ENCODE data around the gene PM20D2. TPM values are rescaled to one million over a fixed set of nuclear protein-coding genes. Genes with fewer than 3 reads are reported as not detected.

PM20D2 gene
- total RNA-seq, 2 donors from 2014 or later, result 10.0 to 11.8 TPM

- DNase-seq (no peak), ATAC-seq (peak; percentile 45)
- intact Hi-C loops (cut with DNase I, micrococcal nuclease), result no loop called here
These were observed 6.1 kb upstream of the PM20D2 start for GRCh38 chr6:89139509-89140346.

- peak; percentile 97 for ATAC-seq
- DNase-seq, result peak in 1 of 2 donors; percentile 16
- intact Hi-C loops (cut with DNase I, micrococcal nuclease), result no loop called here
These were observed 5.3 kb upstream of the PM20D2 start for GRCh38 chr6:89140347-89141156.

GRCh38 chr6:89144354-89144906, 1.4 kb upstream of the PM20D2 start:
- intact Hi-C loops (cut with DNase I, micrococcal nuclease), result no loop called here
- ATAC-seq, result no peak
- no peak for DNase-seq

GRCh38 chr6:89145091-89145955, 532 bp upstream of the PM20D2 start:
- intact Hi-C loops (cut with DNase I, micrococcal nuclease), result no loop called here
- DNase-seq (no peak), ATAC-seq (peak; percentile 41)

GRCh38 chr6:89146718-89147700, 1.2 kb downstream of the PM20D2 start:
- ATAC-seq, result peak; percentile 61
- no peak for DNase-seq
- intact Hi-C loops (cut with DNase I, micrococcal nuclease), result no loop called here

GRCh38 chr6:89148016-89148750, 2.3 kb downstream of the PM20D2 start:
- DNase-seq (no peak), ATAC-seq (no peak)
- intact Hi-C loops (cut with DNase I, micrococcal nuclease), result no loop called here

- intact Hi-C loops (cut with DNase I, micrococcal nuclease), result no loop called here
- no peak for DNase-seq
- no peak for ATAC-seq
These were observed 8.3 kb downstream of the PM20D2 start for GRCh38 chr6:89154131-89154530.

GRCh38 chr6:89160331-89161092, 14.7 kb downstream of the PM20D2 start:
- intact Hi-C loops (cut with DNase I, micrococcal nuclease), result no loop called here
- ATAC-seq (no peak), DNase-seq (no peak)

GRCh38 chr6:89161326-89162046, 15.6 kb downstream of the PM20D2 start:
- DNase-seq (no peak), ATAC-seq (no peak)
- intact Hi-C loops (cut with DNase I, micrococcal nuclease), result no loop called here

- intact Hi-C loops (cut with DNase I, micrococcal nuclease), result no loop called here
- DNase-seq, result peak in 1 of 2 donors; percentile 37
- ATAC-seq, result no peak
These were observed 16.2 kb downstream of the PM20D2 start for GRCh38 chr6:89162047-89162371.

- ATAC-seq (no peak), DNase-seq (no peak)
- intact Hi-C loops (cut with DNase I, micrococcal nuclease), result no loop called here
These were observed 26.3 kb downstream of the PM20D2 start for GRCh38 chr6:89172131-89172530.

- intact Hi-C loops (cut with DNase I, micrococcal nuclease), result no loop called here
- DNase-seq (no peak), ATAC-seq (no peak)
These were observed 27.8 kb downstream of the PM20D2 start for GRCh38 chr6:89173634-89174033.

- intact Hi-C loops (cut with DNase I, micrococcal nuclease), result no loop called here
- ATAC-seq (no peak), DNase-seq (no peak)
These were observed 34.3 kb downstream of the PM20D2 start for GRCh38 chr6:89180112-89180511.

- intact Hi-C loops (cut with DNase I, micrococcal nuclease), result no loop called here
- DNase-seq, result no peak
- no peak for ATAC-seq
These were observed 35.1 kb downstream of the PM20D2 start for GRCh38 chr6:89180971-89181370.

- ATAC-seq (no peak), DNase-seq (no peak)
- intact Hi-C loops (cut with DNase I, micrococcal nuclease), result no loop called here
These were observed 37.4 kb downstream of the PM20D2 start for GRCh38 chr6:89183294-89183693.

GRCh38 chr6:89184344-89184743, 38.5 kb downstream of the PM20D2 start:
- intact Hi-C loops (cut with DNase I, micrococcal nuclease), result no loop called here
- ATAC-seq (no peak), DNase-seq (no peak)

Measured in left colon (tissue), 2 donors.